Activated CD4-positive, alpha-beta T cell treated with anti-CD3 and anti-CD28 coated beads, Interleukin-2, amount 50 U/mL, for 16 hours (primary cell): ENCODE results near the gene SLC6A12.
"Not testable (repeated sequence)": the region's sequence is repeated elsewhere in the genome, so short reads cannot be mapped to it uniquely, and the experiment has no call there.

ENCODE experiments used
- DNase-seq: peaks from one replicate; pipeline ENCODE4 v3.0.0-alpha.2; 2020

The SLC6A12 gene

GRCh38 chr12:234019-234418, 20.1 kb upstream of the SLC6A12 start:
- DNase-seq = no peak

GRCh38 chr12:233615-233968, 19.6 kb upstream of the SLC6A12 start:
- no peak for DNase-seq

- DNase-seq = no peak
Observed at GRCh38 chr12:232731-233614, 19.0 kb upstream of the SLC6A12 start.

- no peak for DNase-seq
Observed at GRCh38 chr12:230925-231671, 17.1 kb upstream of the SLC6A12 start.

- no peak for DNase-seq
Observed at GRCh38 chr12:229441-230191, 15.7 kb upstream of the SLC6A12 start.

- DNase-seq = no peak
Observed at GRCh38 chr12:228846-229200, 14.9 kb upstream of the SLC6A12 start.

GRCh38 chr12:227923-228845, 14.2 kb upstream of the SLC6A12 start:
- DNase-seq = no peak

- DNase-seq = no peak
Observed at GRCh38 chr12:227286-227915, 13.4 kb upstream of the SLC6A12 start.

- no peak for DNase-seq
Observed at GRCh38 chr12:226401-226800, 12.4 kb upstream of the SLC6A12 start.

GRCh38 chr12:225012-225411, 11.1 kb upstream of the SLC6A12 start:
- no peak for DNase-seq

GRCh38 chr12:224330-224729, 10.4 kb upstream of the SLC6A12 start:
- no peak for DNase-seq

- no peak for DNase-seq
Observed at GRCh38 chr12:223841-224240, 9.9 kb upstream of the SLC6A12 start.

GRCh38 chr12:221736-222135, 7.8 kb upstream of the SLC6A12 start:
- no peak for DNase-seq

- no peak for DNase-seq
Observed at GRCh38 chr12:220946-221550, 7.1 kb upstream of the SLC6A12 start.

GRCh38 chr12:220491-220890, 6.5 kb upstream of the SLC6A12 start:
- no peak for DNase-seq

- peak; percentile 82 for DNase-seq
Observed at GRCh38 chr12:219891-220352, 6.0 kb upstream of the SLC6A12 start.

- DNase-seq = no peak
Observed at GRCh38 chr12:218728-219590, 5.0 kb upstream of the SLC6A12 start.

- no peak for DNase-seq
Observed at GRCh38 chr12:218221-218620, 4.3 kb upstream of the SLC6A12 start.

- not testable (repeated sequence) for DNase-seq
Observed at GRCh38 chr12:217029-217428, 3.1 kb upstream of the SLC6A12 start.

- no peak for DNase-seq
Observed at GRCh38 chr12:215116-215515, 1.2 kb upstream of the SLC6A12 start.
